Lung (tissue), 12 donors: ENCODE measurements around the gene PRKX. TPM values are rescaled to one million over a fixed set of nuclear protein-coding genes. Genes with fewer than 3 reads are reported as not detected.

Experiments
- ATAC-seq: fragments of 200-7000 bp; cut with Tn5 transposase; one replicate; pipeline ENCODE4 v1.9.1; 2020; ENCODE audit warnings: moderate number of reproducible peaks; ENCODE audit not compliant: insufficient read depth, low FRiP score
- DNase-seq, 3 donors: peaks; one replicate each; pipeline ENCODE4 v3.0.0-alpha.2; 2013 to 2017
- H3K27ac ChIP-seq, 2 donors: one replicate each; pipeline ENCODE4 v1.5.1; 2013; ENCODE audit warnings: mild to moderate bottlenecking in 2 of 2, moderate library complexity in 2 of 2, control low read depth in 1 of 2, inconsistent platforms in 1 of 2, low read depth in 1 of 2, low read length in 1 of 2
- H3K27me3 ChIP-seq, 3 donors: one replicate each; pipeline ENCODE4 v1.5.1; 2013; ENCODE audit warnings: low read length in 2 of 3; ENCODE audit not compliant: control insufficient read depth in 3 of 3, insufficient read depth in 3 of 3
- H3K36me3 ChIP-seq, 4 donors: one replicate each; pipeline ENCODE4 v1.5.1; 2013; ENCODE audit warnings: low read length in 4 of 4, mild to moderate bottlenecking in 1 of 4, moderate library complexity in 1 of 4; ENCODE audit not compliant: control insufficient read depth in 4 of 4, insufficient read depth in 4 of 4
- H3K4me1 ChIP-seq, 5 donors: one replicate each; pipeline ENCODE4 v1.5.1; 2013; ENCODE audit warnings: low read length in 5 of 5, mild to moderate bottlenecking in 2 of 5, moderate library complexity in 1 of 5; ENCODE audit not compliant: control insufficient read depth in 5 of 5, insufficient read depth in 5 of 5
- H3K4me3 ChIP-seq: one replicate; pipeline ENCODE4 v1.5.1; 2013; ENCODE audit warnings: mild to moderate bottlenecking, control low read depth, moderate library complexity
- H3K9ac ChIP-seq, 2 donors: one replicate each; pipeline ENCODE4 v1.5.1; 2013; ENCODE audit warnings: low read length in 2 of 2, control low read depth in 1 of 2; ENCODE audit not compliant: insufficient read depth in 1 of 2
- H3K9me3 ChIP-seq, 4 donors: one replicate each; pipeline ENCODE4 v1.5.1; 2013; ENCODE audit warnings: low read length in 3 of 4, mild to moderate bottlenecking in 1 of 4, moderate library complexity in 1 of 4; ENCODE audit not compliant: control insufficient read depth in 4 of 4, insufficient read depth in 3 of 4
- WGBS, 2 donors: extraction: QIAGEN DNeasy Blood & Tissue Kit; methylation state at CpG; one replicate each; pipeline ENCODE4 v1.1.7; 2013; 5-methylcytosine and 5-hydroxymethylcytosine counted together
- polyA plus RNA-seq, 2 donors: library from polyadenylated mRNA; stranded (reverse); fragments of 200-250 nt; gene quantifications; one replicate each; pipeline ENCODE4 v1.2.1, GENCODE V29; 2013
- total RNA-seq, 2 donors: library from RNA; depleted of rRNA in 1 of 2; stranded (reverse); fragments of >200 nt in 1 of 2; gene quantifications; one replicate each; pipeline ENCODE4 v1.2.1, GENCODE V29; 2014 to 2021
- TF ChIP-seq, protein P1 (sequence below): IDR thresholded peaks from 2 replicates; pipeline ENCODE4 v1.5.1; 2012; ENCODE audit warnings: mild to moderate bottlenecking; ENCODE audit errors: control extremely low read depth, extremely low read depth
- donor health status: control.
- donor health status: control.
- donor health status: Bipolar disorder and iron deficiency.
- donor health status: healthy.
- donor health status: DM: yes; HTN: yes; CAD: no.

The PRKX gene
- total and polyA plus RNA-seq, 4 donors: 5.5 to 16.3 (median 8.5) TPM

GRCh38 chrX:3577551-3577950 is 135.9 kb downstream of the PRKX start:
- H3K27me3 ChIP-seq: peaks cover 0 to 32% (median 2%) of the 10 kb centered on the region in 3 donors
- no peak overlapping the region for H3K27ac ChIP-seq
- WGBS, 2 donors: 76 to 88% methylated on average over 1 of the region's 1 CpG
- H3K9ac ChIP-seq: no peak overlapping the region
- no peaks in the 10 kb centered on the region for H3K4me1 ChIP-seq
- no peak overlapping the region for H3K4me3 ChIP-seq
- H3K9me3 ChIP-seq: peaks cover 0 to 4% (median 0%) of the 10 kb centered on the region in 4 donors
- TF ChIP-seq, protein P1, sequence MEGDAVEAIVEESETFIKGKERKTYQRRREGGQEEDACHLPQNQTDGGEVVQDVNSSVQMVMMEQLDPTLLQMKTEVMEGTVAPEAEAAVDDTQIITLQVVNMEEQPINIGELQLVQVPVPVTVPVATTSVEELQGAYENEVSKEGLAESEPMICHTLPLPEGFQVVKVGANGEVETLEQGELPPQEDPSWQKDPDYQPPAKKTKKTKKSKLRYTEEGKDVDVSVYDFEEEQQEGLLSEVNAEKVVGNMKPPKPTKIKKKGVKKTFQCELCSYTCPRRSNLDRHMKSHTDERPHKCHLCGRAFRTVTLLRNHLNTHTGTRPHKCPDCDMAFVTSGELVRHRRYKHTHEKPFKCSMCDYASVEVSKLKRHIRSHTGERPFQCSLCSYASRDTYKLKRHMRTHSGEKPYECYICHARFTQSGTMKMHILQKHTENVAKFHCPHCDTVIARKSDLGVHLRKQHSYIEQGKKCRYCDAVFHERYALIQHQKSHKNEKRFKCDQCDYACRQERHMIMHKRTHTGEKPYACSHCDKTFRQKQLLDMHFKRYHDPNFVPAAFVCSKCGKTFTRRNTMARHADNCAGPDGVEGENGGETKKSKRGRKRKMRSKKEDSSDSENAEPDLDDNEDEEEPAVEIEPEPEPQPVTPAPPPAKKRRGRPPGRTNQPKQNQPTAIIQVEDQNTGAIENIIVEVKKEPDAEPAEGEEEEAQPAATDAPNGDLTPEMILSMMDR: no peak
- DNase-seq (no peak), ATAC-seq (no peak)
- H3K36me3 ChIP-seq: no peaks in the 10 kb centered on the region

GRCh38 chrX:3576886-3577501 is 136.5 kb downstream of the PRKX start:
- H3K9me3 ChIP-seq: peaks cover 0 to 7% (median 0%) of the 10 kb centered on the region in 4 donors
- no peak overlapping the region for H3K9ac ChIP-seq
- no peak overlapping the region for H3K4me3 ChIP-seq
- TF ChIP-seq, protein P1: no peak
- ATAC-seq (no peak), DNase-seq (peak in 1 of 3 donors; percentile 1)
- H3K36me3 ChIP-seq: no peaks in the 10 kb centered on the region
- no peak overlapping the region for H3K27ac ChIP-seq
- H3K4me1 ChIP-seq: no peaks in the 10 kb centered on the region
- H3K27me3 ChIP-seq: peaks cover 0 to 29% (median 2%) of the 10 kb centered on the region in 3 donors
- WGBS, 2 donors: 75 to 77% methylated on average over 11 of the region's 11 CpGs

DNA sequence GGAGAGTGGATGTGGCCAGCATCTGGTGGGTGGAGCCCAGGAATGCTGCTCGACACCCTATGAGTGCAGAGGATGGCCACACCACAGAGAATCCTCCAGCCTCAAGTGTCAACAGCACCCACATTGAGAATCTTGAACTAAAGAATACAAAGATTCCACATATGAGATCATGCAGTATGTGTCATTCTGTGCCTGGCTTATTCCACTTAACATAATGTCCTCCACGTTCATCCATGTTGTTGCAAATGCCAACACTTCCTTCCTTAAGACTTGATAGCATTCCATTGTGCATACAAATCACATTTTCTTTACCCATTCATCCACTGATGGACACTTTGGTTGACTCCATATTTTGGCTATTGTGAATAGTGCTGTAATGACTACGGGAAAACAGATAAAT is 145.8 kb downstream of the PRKX start:
- TF ChIP-seq, protein P1: no peak
- WGBS, 2 donors: 77 to 87% methylated on average over 3 of the region's 3 CpGs
- H3K36me3 ChIP-seq: no peaks in the 10 kb centered on the region

More for the DNA sequence above, 145.8 kb downstream of the PRKX start:
- Histone ChIP-seq H3K9me3 (peaks cover 0 to 12% (median 0%) of the 10 kb centered on the region in 4 donors), H3K4me3 (no peak overlapping the region), H3K27me3 (peaks cover 0 to 31% (median 0%) of the 10 kb centered on the region in 3 donors), H3K4me1 (no peaks in the 10 kb centered on the region), H3K27ac (no peak overlapping the region), H3K9ac (no peak overlapping the region)
- DNase-seq (no peak), ATAC-seq (no peak)
